ENCODE measurements around the gene KRT2. TPM values are rescaled to one million over a fixed set of nuclear protein-coding genes. Genes with fewer than 3 reads are reported as not detected.

Gene KRT2
- total and polyA plus RNA-seq, 7 donors: 0.38 TPM; not detected in 6

GRCh38 chr12:52601671-52602070 lies 50.3 kb downstream of the KRT2 start:
- H3K4me1 ChIP-seq: no peaks in the 10 kb centered on the region
- H3K9me3 ChIP-seq: no peaks in the 10 kb centered on the region
- DNase-seq: no peak
- no peak for TF ChIP-seq EP300 (IDR thresholded peaks at IDR 0.05)
- no peak for TF ChIP-seq POLR2AphosphoS5 (IDR thresholded peaks at IDR 0.05)
- TF ChIP-seq POLR2A (IDR thresholded peaks at IDR 0.05): no peak
- TF ChIP-seq CTCF (IDR thresholded peaks at IDR 0.05): no peak
- H3K27me3 ChIP-seq: peaks cover 9 to 41% (median 24%) of the 10 kb centered on the region in 3 donors
- H3K27ac ChIP-seq: no peak overlapping the region
- H3K4me3 ChIP-seq: no peak overlapping the region
- intact Hi-C loops (cut with DNase I): no loop called here
- H3K36me3 ChIP-seq: no peaks in the 10 kb centered on the region
- 58 to 62% methylated on average over 4 of the region's 4 CpGs for WGBS, 2 donors

- H3K36me3 ChIP-seq: no peaks in the 10 kb centered on the region
Measured at GRCh38 chr12:52600941-52601481, 51.0 kb downstream of the KRT2 start, which contains the start of gene KRT72. TSS of gene KRT72 (minus strand) at chr12:52601463. CDS start at chr12:52601452, 11 bp downstream.

GRCh38 chr12:52600475-52600874 lies 51.5 kb downstream of the KRT2 start:
- Histone ChIP-seq H3K9me3 (no peaks in the 10 kb centered on the region), H3K36me3 (no peaks in the 10 kb centered on the region), H3K4me3 (no peak overlapping the region), H3K27ac (no peak overlapping the region), H3K4me1 (no peaks in the 10 kb centered on the region), H3K27me3 (peaks cover 9 to 41% (median 24%) of the 10 kb centered on the region in 3 donors)
- WGBS, 2 donors: 84 to 88% methylated on average over 12 of the region's 12 CpGs
- intact Hi-C loops (cut with DNase I): no loop called here
- no peak for TF ChIP-seq EP300 (IDR thresholded peaks at IDR 0.05)
- no peak for TF ChIP-seq CTCF (IDR thresholded peaks at IDR 0.05)
- TF ChIP-seq POLR2AphosphoS5 (IDR thresholded peaks at IDR 0.05): no peak
- TF ChIP-seq POLR2A (IDR thresholded peaks at IDR 0.05): no peak
- DNase-seq: no peak

More at GRCh38 chr12:52600941-52601481, 51.0 kb downstream of the KRT2 start, which contains the start of gene KRT72:
- WGBS, 2 donors: 37 to 46% methylated on average over 48 of the region's 48 CpGs
- no peaks in the 10 kb centered on the region for H3K4me1 ChIP-seq
- intact Hi-C loops (cut with DNase I): no loop called here
- H3K27ac ChIP-seq: no peak within 1 kb of the TSS
- H3K4me3 ChIP-seq: no peak within 1 kb of the TSS
- H3K27me3 ChIP-seq: peaks cover 9 to 41% (median 24%) of the 10 kb centered on the region in 3 donors
- no peak for DNase-seq
- no peaks in the 10 kb centered on the region for H3K9me3 ChIP-seq
- no peak for TF ChIP-seq EP300 (IDR thresholded peaks at IDR 0.05)
- no peak for TF ChIP-seq POLR2AphosphoS5 (IDR thresholded peaks at IDR 0.05)
- no peak for TF ChIP-seq CTCF (IDR thresholded peaks at IDR 0.05)
- TF ChIP-seq POLR2A (IDR thresholded peaks at IDR 0.05): no peak

- H3K36me3 ChIP-seq: no peaks in the 10 kb centered on the region
- no peak for DNase-seq
- H3K9me3 ChIP-seq: no peaks in the 10 kb centered on the region
- intact Hi-C loops (cut with DNase I): no loop called here
- TF ChIP-seq POLR2AphosphoS5 (IDR thresholded peaks at IDR 0.05) (no peak), POLR2A (IDR thresholded peaks at IDR 0.05) (no peak), CTCF (IDR thresholded peaks at IDR 0.05) (no peak), EP300 (IDR thresholded peaks at IDR 0.05) (no peak)
- H3K27ac ChIP-seq: no peak overlapping the region
- 27 to 60% methylated on average over 2 of the region's 2 CpGs for WGBS, 2 donors
- H3K27me3 ChIP-seq: peaks cover 9 to 41% (median 24%) of the 10 kb centered on the region in 3 donors
- H3K4me1 ChIP-seq: no peaks in the 10 kb centered on the region
- H3K4me3 ChIP-seq: no peak overlapping the region
Measured at GRCh38 chr12:52600071-52600470, 51.9 kb downstream of the KRT2 start.

GRCh38 chr12:52598966-52599365 lies 53.0 kb downstream of the KRT2 start:
- H3K27me3 ChIP-seq: peaks cover 9 to 41% (median 24%) of the 10 kb centered on the region in 3 donors
- WGBS, 2 donors: 88 to 92% methylated on average over 5 of the region's 5 CpGs
- intact Hi-C loops (cut with DNase I): no loop called here
- no peak for DNase-seq
- H3K4me3 ChIP-seq: no peak overlapping the region
- TF ChIP-seq POLR2AphosphoS5 (IDR thresholded peaks at IDR 0.05) (no peak), EP300 (IDR thresholded peaks at IDR 0.05) (no peak), CTCF (IDR thresholded peaks at IDR 0.05) (no peak), POLR2A (IDR thresholded peaks at IDR 0.05) (no peak)
- no peak overlapping the region for H3K27ac ChIP-seq
- H3K4me1 ChIP-seq: no peaks in the 10 kb centered on the region
- H3K9me3 ChIP-seq: no peaks in the 10 kb centered on the region
- H3K36me3 ChIP-seq: no peaks in the 10 kb centered on the region
